H9 (cell line): ENCODE measurements around the gene PDC. TPM values are rescaled to one million over a fixed set of nuclear protein-coding genes. Genes with fewer than 3 reads are reported as not detected.

ENCODE experiments used
- DNase-seq: peaks from one replicate; pipeline ENCODE4 v3.0.0-alpha.2; 2017
- H2AFZ ChIP-seq: one replicate; pipeline ENCODE4 v1.6.1; 2013; ENCODE audit warnings: mild to moderate bottlenecking, low read length, control low read depth, moderate library complexity
- H2AK5ac ChIP-seq: 2 replicates; pipeline ENCODE4 v1.6.1; 2013; ENCODE audit warnings: low read length, control low read depth, mixed read lengths; ENCODE audit not compliant: insufficient read length
- H2BK120ac ChIP-seq: one replicate; pipeline ENCODE4 v1.6.1; 2013; ENCODE audit warnings: low read depth, mild to moderate bottlenecking, low read length, control low read depth, inconsistent platforms; ENCODE audit not compliant: poor library complexity, severe bottlenecking
- H2BK12ac ChIP-seq: 2 replicates; pipeline ENCODE4 v1.6.1; 2013; ENCODE audit warnings: low read length, control low read depth, mixed read lengths, low read depth; ENCODE audit not compliant: insufficient read length
- H2BK15ac ChIP-seq: 2 replicates; pipeline ENCODE4 v1.6.1; 2013; ENCODE audit warnings: low read depth, low read length, control low read depth
- H2BK20ac ChIP-seq: one replicate; pipeline ENCODE4 v1.6.1; 2013; ENCODE audit warnings: low read depth, mild to moderate bottlenecking, low read length, control low read depth, inconsistent platforms; ENCODE audit not compliant: poor library complexity, severe bottlenecking
- H2BK5ac ChIP-seq: 2 replicates; pipeline ENCODE4 v1.6.1; 2013; ENCODE audit warnings: low read length, control low read depth, mixed read lengths; ENCODE audit not compliant: insufficient read length
- H3K14ac ChIP-seq: 2 replicates; pipeline ENCODE4 v1.6.1; 2013; ENCODE audit warnings: low read length, control low read depth; ENCODE audit not compliant: insufficient read depth
- H3K18ac ChIP-seq: 2 replicates; pipeline ENCODE4 v1.6.1; 2013; ENCODE audit warnings: low read depth, mild to moderate bottlenecking, mixed read lengths, low read length, control low read depth; ENCODE audit not compliant: insufficient read length
- H3K23ac ChIP-seq: 2 replicates; pipeline ENCODE4 v1.6.1; 2013; ENCODE audit warnings: low read length, control low read depth, mixed read lengths, low read depth; ENCODE audit not compliant: insufficient read length
- H3K23me2 ChIP-seq: 2 replicates; pipeline ENCODE4 v1.6.1; 2013; ENCODE audit warnings: low read depth, mild to moderate bottlenecking, mixed read lengths, low read length, control low read depth; ENCODE audit not compliant: insufficient read length, poor library complexity, severe bottlenecking
- H3K27ac ChIP-seq: 2 replicates; pipeline ENCODE4 v1.5.1; 2013; ENCODE audit warnings: low read length, control low read depth, mixed read lengths, low read depth; ENCODE audit not compliant: insufficient read length
- H3K27me3 ChIP-seq: 2 replicates; pipeline ENCODE4 v1.6.1; 2013; ENCODE audit warnings: low read length, control low read depth, inconsistent platforms; ENCODE audit not compliant: insufficient read depth
- H3K4ac ChIP-seq: 2 replicates; pipeline ENCODE4 v1.6.1; 2013; ENCODE audit warnings: low read depth, mild to moderate bottlenecking, control low read depth, inconsistent platforms, low read length, moderate library complexity
- H3K4me1 ChIP-seq: 2 replicates; pipeline ENCODE4 v1.6.1; 2013; ENCODE audit warnings: low read length, control low read depth, inconsistent platforms; ENCODE audit not compliant: insufficient read depth
- H3K4me2 ChIP-seq: 2 replicates; pipeline ENCODE4 v1.6.1; 2013; ENCODE audit warnings: low read length, control low read depth, mixed read lengths; ENCODE audit not compliant: insufficient read length, insufficient read depth
- H3K56ac ChIP-seq: 2 replicates; pipeline ENCODE4 v1.6.1; 2013; ENCODE audit warnings: low read depth, mild to moderate bottlenecking, mixed read lengths, low read length, control low read depth; ENCODE audit not compliant: insufficient read length
- H3K79me1 ChIP-seq: 2 replicates; pipeline ENCODE4 v1.6.1; 2013; ENCODE audit warnings: low read depth, mild to moderate bottlenecking, moderate library complexity, low read length, control low read depth, inconsistent platforms; ENCODE audit not compliant: insufficient read depth, poor library complexity, severe bottlenecking
- H3K79me2 ChIP-seq: 2 replicates; pipeline ENCODE4 v1.6.1; 2013; ENCODE audit warnings: low read length, control low read depth, inconsistent platforms; ENCODE audit not compliant: insufficient read depth
- H3K9ac ChIP-seq: 2 replicates; pipeline ENCODE4 v1.6.1; 2013; ENCODE audit warnings: low read length, control low read depth, mixed read lengths; ENCODE audit not compliant: insufficient read length; ENCODE audit errors: extremely low read depth
- H3K9me3 ChIP-seq: one replicate; pipeline ENCODE4 v1.6.1; 2013; ENCODE audit warnings: low read depth, low read length, inconsistent platforms; ENCODE audit not compliant: control insufficient read depth
- H3T11ph ChIP-seq: one replicate; pipeline ENCODE4 v1.6.1; 2013; ENCODE audit warnings: mild to moderate bottlenecking, low read length, control low read depth, inconsistent platforms
- H4K20me1 ChIP-seq: one replicate; pipeline ENCODE4 v1.6.1; 2013; ENCODE audit not compliant: control insufficient read depth, insufficient read length, insufficient read depth
- H4K5ac ChIP-seq: 2 replicates; pipeline ENCODE4 v1.6.1; 2013; ENCODE audit warnings: low read depth, mild to moderate bottlenecking, mixed read lengths, low read length, control low read depth; ENCODE audit not compliant: insufficient read length
- H4K8ac ChIP-seq: replicated peaks from 2 replicates; pipeline ENCODE4 v1.6.1; 2013; ENCODE audit warnings: low read length, control low read depth, mixed read lengths, low read depth; ENCODE audit not compliant: insufficient read length
- H4K91ac ChIP-seq: 2 replicates; pipeline ENCODE4 v1.6.1; 2013; ENCODE audit warnings: low read depth, mild to moderate bottlenecking, moderate library complexity, mixed read lengths, low read length, control low read depth; ENCODE audit not compliant: insufficient read length
- H3K27ac Mint-ChIP-seq, 3 experiments: 2 replicates in 2 of 3; 3 replicates in 1 of 3; pipeline ENCODE4 v1.8.0; 2020 to 2021; ENCODE audit warnings: mixed read lengths in 3 of 3, mild to moderate bottlenecking in 1 of 3, moderate library complexity in 1 of 3
- H3K27me3 Mint-ChIP-seq: 2 replicates; pipeline ENCODE4 v1.8.0; 2021; ENCODE audit warnings: low read depth, mild to moderate bottlenecking, moderate library complexity, mixed read lengths
- H3K36me3 Mint-ChIP-seq, 3 experiments: 2 replicates in 2 of 3; 3 replicates in 1 of 3; pipeline ENCODE4 v1.8.0; 2020 to 2021; ENCODE audit warnings: low read depth in 3 of 3, mixed read lengths in 3 of 3; ENCODE audit not compliant: insufficient read depth in 1 of 3
- H3K4me1 Mint-ChIP-seq, 2 experiments: 2 replicates each; pipeline ENCODE4 v1.8.0; 2020; ENCODE audit warnings: mixed read lengths in 2 of 2
- H3K4me3 Mint-ChIP-seq, 2 experiments: 2 replicates in 1 of 2; 3 replicates in 1 of 2; pipeline ENCODE4 v1.8.0; 2020 to 2021; ENCODE audit warnings: mild to moderate bottlenecking in 2 of 2, mixed read lengths in 2 of 2, moderate library complexity in 1 of 2
- H3K9me3 Mint-ChIP-seq, 2 experiments: 2 replicates in 1 of 2; 3 replicates in 1 of 2; pipeline ENCODE4 v1.8.0; 2020; ENCODE audit warnings: mild to moderate bottlenecking in 2 of 2, mixed read lengths in 2 of 2, moderate library complexity in 1 of 2
- WGBS: extraction: QIAGEN DNeasy Blood & Tissue Kit; methylation state at CpG from one replicate; pipeline ENCODE4 v1.1.7; 2013; ENCODE audit warnings: missing lambda C conversion rate, low lambda C conversion rate, mixed read lengths; ENCODE audit not compliant: insufficient read length; ENCODE audit errors: extremely low coverage; 5-methylcytosine and 5-hydroxymethylcytosine counted together
- total RNA-seq: library from RNA; stranded (reverse); gene quantifications from 2 replicates; pipeline ENCODE4 v1.2.1, GENCODE V29; 2021
- TF ChIP-seq, protein P1 (sequence below): fragments of 200-600 bp; sonication (generic); conservative IDR thresholded peaks from 3 replicates; pipeline ENCODE4 v1.8.0; 2021; ENCODE audit warnings: antibody characterized with exemption, mild to moderate bottlenecking

The PDC gene
- total RNA-seq, 1 experiment from 2014 or later = not detected

DNA sequence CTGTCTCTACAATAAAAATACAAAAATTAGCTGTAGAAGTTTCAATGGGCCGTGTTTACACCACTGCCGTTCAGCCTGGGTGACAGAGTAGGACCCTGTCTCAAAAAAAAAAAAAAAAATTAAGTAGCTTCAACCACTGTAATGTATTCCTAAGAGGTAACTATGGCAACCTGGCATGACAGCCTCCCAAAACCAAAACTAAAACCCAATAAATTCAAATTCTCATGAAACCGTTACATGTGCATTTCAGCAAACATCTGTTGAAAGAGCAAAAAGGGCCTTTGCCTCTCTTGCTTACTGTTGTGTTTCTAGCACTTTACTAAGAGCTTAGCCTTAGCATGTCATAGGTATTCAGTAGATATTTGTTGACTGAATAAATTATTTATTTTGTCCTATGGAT, 51.8 kb downstream of the PDC start:
- H3K4ac ChIP-seq = no peak overlapping the region
- no peaks in the 10 kb centered on the region for H3K9me3 Mint-ChIP-seq
- no peak overlapping the region for H4K5ac ChIP-seq
- H3K18ac ChIP-seq = no peak overlapping the region
- no peak overlapping the region for H2AFZ ChIP-seq
- no peak for DNase-seq
- H3K79me1 ChIP-seq = no peaks in the 10 kb centered on the region
- no peaks in the 10 kb centered on the region for H3K79me2 ChIP-seq
- no peaks in the 10 kb centered on the region for H3K9me3 ChIP-seq
- no peak overlapping the region for H3K23ac ChIP-seq
- no CpG with 5 or more reads among the region's 3 CpGs for WGBS
- no peak overlapping the region for H2BK12ac ChIP-seq
- no peaks in the 10 kb centered on the region for H3K27me3 ChIP-seq
- H3K27me3 Mint-ChIP-seq = no peaks in the 10 kb centered on the region
- no peak overlapping the region for H3K27ac ChIP-seq
- H3K9ac ChIP-seq = no peak overlapping the region
- no peak overlapping the region for H2AK5ac ChIP-seq
- no peak overlapping the region for H3T11ph ChIP-seq
- no peak overlapping the region for H3K56ac ChIP-seq
- no peaks in the 10 kb centered on the region for H3K4me1 ChIP-seq
- no peak overlapping the region for H3K4me3 Mint-ChIP-seq
- H3K4me1 Mint-ChIP-seq = no peaks in the 10 kb centered on the region
- H2BK15ac ChIP-seq = no peak overlapping the region
- no peak overlapping the region for H4K91ac ChIP-seq
- no peak overlapping the region for H2BK20ac ChIP-seq
- H4K8ac ChIP-seq = no peak overlapping the region
- no peak overlapping the region for H2BK5ac ChIP-seq
- H3K23me2 ChIP-seq = no peaks in the 10 kb centered on the region
- H3K27ac Mint-ChIP-seq = no peak overlapping the region
- no peak overlapping the region for H2BK120ac ChIP-seq
- H3K14ac ChIP-seq = no peak overlapping the region
- no peak overlapping the region for H3K4me2 ChIP-seq
- peaks cover 6 to 29% (median 28%) of the 10 kb centered on the region in 3 experiments; a peak in 5 of 7 replicates for H3K36me3 Mint-ChIP-seq
- TF ChIP-seq, protein P1, sequence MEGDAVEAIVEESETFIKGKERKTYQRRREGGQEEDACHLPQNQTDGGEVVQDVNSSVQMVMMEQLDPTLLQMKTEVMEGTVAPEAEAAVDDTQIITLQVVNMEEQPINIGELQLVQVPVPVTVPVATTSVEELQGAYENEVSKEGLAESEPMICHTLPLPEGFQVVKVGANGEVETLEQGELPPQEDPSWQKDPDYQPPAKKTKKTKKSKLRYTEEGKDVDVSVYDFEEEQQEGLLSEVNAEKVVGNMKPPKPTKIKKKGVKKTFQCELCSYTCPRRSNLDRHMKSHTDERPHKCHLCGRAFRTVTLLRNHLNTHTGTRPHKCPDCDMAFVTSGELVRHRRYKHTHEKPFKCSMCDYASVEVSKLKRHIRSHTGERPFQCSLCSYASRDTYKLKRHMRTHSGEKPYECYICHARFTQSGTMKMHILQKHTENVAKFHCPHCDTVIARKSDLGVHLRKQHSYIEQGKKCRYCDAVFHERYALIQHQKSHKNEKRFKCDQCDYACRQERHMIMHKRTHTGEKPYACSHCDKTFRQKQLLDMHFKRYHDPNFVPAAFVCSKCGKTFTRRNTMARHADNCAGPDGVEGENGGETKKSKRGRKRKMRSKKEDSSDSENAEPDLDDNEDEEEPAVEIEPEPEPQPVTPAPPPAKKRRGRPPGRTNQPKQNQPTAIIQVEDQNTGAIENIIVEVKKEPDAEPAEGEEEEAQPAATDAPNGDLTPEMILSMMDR = no peak
- no peaks in the 10 kb centered on the region for H4K20me1 ChIP-seq
